Caco-2 (cell line): ENCODE measurements around the gene PCSK5. TPM values are rescaled to one million over a fixed set of nuclear protein-coding genes. Genes with fewer than 3 reads are reported as not detected.

Experiments
- BruUV-seq: library from RNA; stranded (reverse); fragments of 400-500 nt; replicated peaks from 2 replicates; lab custom pipeline; 2021; lab: Mats Ljungman, UMichigan
- CTCF ChIA-PET: fragments of 300-600 bp; sonication (Branson Sonifier 250); formaldehyde crosslinking; loops from one replicate; lab custom pipeline; 2022; ENCODE audit warnings: antibody characterized with exemption; lab: Charles Lee
- POLR2A ChIA-PET: fragments of 300-600 bp; sonication (Branson Sonifier 250); formaldehyde crosslinking; loops from one replicate; lab custom pipeline; 2022; ENCODE audit warnings: antibody characterized with exemption; lab: Charles Lee
- DNase-seq, 2 experiments: peaks; one replicate each; pipeline versions ENCODE4 v3.0.0 to v3.0.0-alpha.2; 2020 to 2022
- H3K27me3 ChIP-seq: replicated peaks from 2 replicates; pipeline ENCODE4 v1.6.0; 2011; ENCODE audit warnings: low read length; ENCODE audit not compliant: control insufficient read depth, insufficient read depth
- H3K36me3 ChIP-seq: 2 replicates; pipeline ENCODE4 v1.5.1; 2011; ENCODE audit warnings: low read length; ENCODE audit not compliant: control insufficient read depth, insufficient read depth
- H3K4me1 ChIP-seq: fragments of 250-450 bp; sonication (Bioruptor Pico); 2 replicates; pipeline ENCODE4 v1.5.1; 2020; ENCODE audit warnings: mild to moderate bottlenecking
- H3K4me3 ChIP-seq: 2 replicates; pipeline ENCODE4 v1.5.1; 2011; ENCODE audit warnings: low read depth, mild to moderate bottlenecking, control low read depth, low read length
- H3K9me3 ChIP-seq: fragments of 250-450 bp; sonication (Bioruptor Pico); 2 replicates; pipeline ENCODE4 v1.5.1; 2020; ENCODE audit warnings: mild to moderate bottlenecking, moderate library complexity
- H3K27ac Mint-ChIP-seq: one replicate; pipeline ENCODE4 v1.8.0; 2022; ENCODE audit warnings: mixed read lengths; ENCODE audit not compliant: unreplicated experiment
- H3K27me3 Mint-ChIP-seq: one replicate; pipeline ENCODE4 v1.8.0; 2022; ENCODE audit warnings: mixed read lengths; ENCODE audit not compliant: insufficient read depth, unreplicated experiment
- H3K36me3 Mint-ChIP-seq: one replicate; pipeline ENCODE4 v1.8.0; 2022; ENCODE audit warnings: mild to moderate bottlenecking, mixed read lengths; ENCODE audit not compliant: insufficient read depth, unreplicated experiment
- H3K4me1 Mint-ChIP-seq: one replicate; pipeline ENCODE4 v1.8.0; 2022; ENCODE audit warnings: low read depth, mixed read lengths; ENCODE audit not compliant: unreplicated experiment
- H3K4me3 Mint-ChIP-seq: one replicate; pipeline ENCODE4 v1.8.0; 2022; ENCODE audit warnings: mild to moderate bottlenecking, moderate library complexity, mixed read lengths; ENCODE audit not compliant: unreplicated experiment
- H3K9me3 Mint-ChIP-seq: one replicate; pipeline ENCODE4 v1.8.0; 2022; ENCODE audit warnings: mixed read lengths; ENCODE audit not compliant: unreplicated experiment
- intact Hi-C: fragments of 100-400 bp; cut with micrococcal nuclease; formaldehyde crosslinking; loops from one replicate; pipeline ENCODE4 v1.10.0; 2022; ENCODE audit not compliant: unreplicated experiment
- total RNA-seq: library from RNA; stranded (reverse); gene quantifications from 2 replicates; pipeline ENCODE4 v1.2.3, GENCODE V29; 2022
- TF ChIP-seq, protein P1 (sequence below), 2 experiments: fragments of 200-600 bp in 1 of 2; IDR thresholded peaks; 1 replicate in 1 of 2; 2 replicates in 1 of 2; pipeline versions ENCODE4 v1.5.1 to v1.8.0; 2011 to 2022; ENCODE audit warnings: antibody characterized with exemption in 1 of 2, control low read depth in 1 of 2, inconsistent platforms in 1 of 2, low read depth in 1 of 2, low read length in 1 of 2, mild to moderate bottlenecking in 1 of 2, moderate library complexity in 1 of 2; ENCODE audit not compliant: insufficient read depth in 1 of 2, severe bottlenecking in 1 of 2, unreplicated experiment in 1 of 2

The PCSK5 gene
- total RNA-seq, 1 experiment from 2014 or later = 10.9 TPM

GRCh38 chr9:75873712-75874111 is 16.8 kb upstream of the PCSK5 start:
- H3K9me3 ChIP-seq = no peaks in the 10 kb centered on the region
- intact Hi-C loops = no loop called here
- ChIA-PET POLR2A (no interaction called here), CTCF (no interaction called here)
- no peaks in the 10 kb centered on the region for H3K4me1 ChIP-seq
- no peak for DNase-seq
- BruUV-seq = no TSS peak
- no peaks in the 10 kb centered on the region for H3K9me3 Mint-ChIP-seq
- no peaks in the 10 kb centered on the region for H3K36me3 ChIP-seq
- H3K4me1 Mint-ChIP-seq = no peaks in the 10 kb centered on the region
- no peaks in the 10 kb centered on the region for H3K36me3 Mint-ChIP-seq
- no peak overlapping the region for H3K4me3 ChIP-seq
- H3K27ac Mint-ChIP-seq = no peak overlapping the region
- TF ChIP-seq, protein P1, sequence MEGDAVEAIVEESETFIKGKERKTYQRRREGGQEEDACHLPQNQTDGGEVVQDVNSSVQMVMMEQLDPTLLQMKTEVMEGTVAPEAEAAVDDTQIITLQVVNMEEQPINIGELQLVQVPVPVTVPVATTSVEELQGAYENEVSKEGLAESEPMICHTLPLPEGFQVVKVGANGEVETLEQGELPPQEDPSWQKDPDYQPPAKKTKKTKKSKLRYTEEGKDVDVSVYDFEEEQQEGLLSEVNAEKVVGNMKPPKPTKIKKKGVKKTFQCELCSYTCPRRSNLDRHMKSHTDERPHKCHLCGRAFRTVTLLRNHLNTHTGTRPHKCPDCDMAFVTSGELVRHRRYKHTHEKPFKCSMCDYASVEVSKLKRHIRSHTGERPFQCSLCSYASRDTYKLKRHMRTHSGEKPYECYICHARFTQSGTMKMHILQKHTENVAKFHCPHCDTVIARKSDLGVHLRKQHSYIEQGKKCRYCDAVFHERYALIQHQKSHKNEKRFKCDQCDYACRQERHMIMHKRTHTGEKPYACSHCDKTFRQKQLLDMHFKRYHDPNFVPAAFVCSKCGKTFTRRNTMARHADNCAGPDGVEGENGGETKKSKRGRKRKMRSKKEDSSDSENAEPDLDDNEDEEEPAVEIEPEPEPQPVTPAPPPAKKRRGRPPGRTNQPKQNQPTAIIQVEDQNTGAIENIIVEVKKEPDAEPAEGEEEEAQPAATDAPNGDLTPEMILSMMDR (IDR thresholded peaks at IDR 0.05; ENCODE audit: insufficient read depth in 1 of 2, low read depth in 1 of 2, low read length in 1 of 2, severe bottlenecking in 1 of 2, unreplicated experiment in 1 of 2) = no peak
- H3K4me3 Mint-ChIP-seq = no peak overlapping the region
- H3K27me3 ChIP-seq = no peaks in the 10 kb centered on the region
- no peaks in the 10 kb centered on the region for H3K27me3 Mint-ChIP-seq

GRCh38 chr9:75876999-75877640 is 13.4 kb upstream of the PCSK5 start:
- H3K4me3 Mint-ChIP-seq = no peak overlapping the region
- BruUV-seq = no TSS peak
- no peak for DNase-seq
- H3K9me3 ChIP-seq = no peaks in the 10 kb centered on the region
- H3K36me3 Mint-ChIP-seq = no peaks in the 10 kb centered on the region
- ChIA-PET CTCF (no interaction called here), POLR2A (no interaction called here)
- no peak overlapping the region for H3K27ac Mint-ChIP-seq
- H3K4me3 ChIP-seq = no peak overlapping the region
- no peaks in the 10 kb centered on the region for H3K36me3 ChIP-seq
- H3K27me3 Mint-ChIP-seq = no peaks in the 10 kb centered on the region
- H3K4me1 ChIP-seq = no peaks in the 10 kb centered on the region
- TF ChIP-seq, protein P1 (IDR thresholded peaks at IDR 0.05; ENCODE audit: insufficient read depth in 1 of 2, low read depth in 1 of 2, low read length in 1 of 2, severe bottlenecking in 1 of 2, unreplicated experiment in 1 of 2) = no peak
- no peaks in the 10 kb centered on the region for H3K27me3 ChIP-seq
- H3K4me1 Mint-ChIP-seq = no peaks in the 10 kb centered on the region
- intact Hi-C loops = no loop called here
- no peaks in the 10 kb centered on the region for H3K9me3 Mint-ChIP-seq

- TF ChIP-seq, protein P1 (IDR thresholded peaks at IDR 0.05; ENCODE audit: insufficient read depth in 1 of 2, low read depth in 1 of 2, low read length in 1 of 2, severe bottlenecking in 1 of 2, unreplicated experiment in 1 of 2) = no peak
- no peak overlapping the region for H3K27ac Mint-ChIP-seq
- H3K9me3 Mint-ChIP-seq = no peaks in the 10 kb centered on the region
- ChIA-PET CTCF (no interaction called here), POLR2A (no interaction called here)
- Histone ChIP-seq H3K4me1 (no peaks in the 10 kb centered on the region), H3K9me3 (no peaks in the 10 kb centered on the region), H3K4me3 (no peak overlapping the region), H3K27me3 (no peaks in the 10 kb centered on the region), H3K36me3 (no peaks in the 10 kb centered on the region)
- no peaks in the 10 kb centered on the region for H3K27me3 Mint-ChIP-seq
- H3K4me3 Mint-ChIP-seq = no peak overlapping the region
- H3K4me1 Mint-ChIP-seq = no peaks in the 10 kb centered on the region
- no peaks in the 10 kb centered on the region for H3K36me3 Mint-ChIP-seq
- BruUV-seq = no TSS peak
- intact Hi-C loops = no loop called here
- DNase-seq = no peak
Observed at GRCh38 chr9:75878488-75878860, 12.0 kb upstream of the PCSK5 start.
